Thoracic aorta (tissue), 2 donors: ENCODE measurements around the gene AKAP9. TPM values are rescaled to one million over a fixed set of nuclear protein-coding genes. Genes with fewer than 3 reads are reported as not detected.
"Not testable (repeated sequence)": the region's sequence is repeated elsewhere in the genome, so short reads cannot be mapped to it uniquely, and the experiment has no call there.

Source experiments
- ATAC-seq: fragments of 150-250 bp; one replicate; pipeline ENCODE4 v1.8.0; 2017; ENCODE audit warnings: low read depth; ENCODE audit not compliant: insufficient number of reproducible peaks, low FRiP score
- DNase-seq: peaks from one replicate; pipeline ENCODE4 v3.0.0-alpha.2; 2020; ENCODE audit warnings: low spot score
- H3K27ac ChIP-seq, 2 donors: fragments of 200-600 bp; sonication (generic); 1 replicate in 1 of 2; 2 replicates in 1 of 2; pipeline ENCODE4 v1.5.1; 2016; ENCODE audit warnings: mild to moderate bottlenecking in 2 of 2, moderate library complexity in 2 of 2
- H3K27me3 ChIP-seq: fragments of 200-600 bp; sonication (generic); replicated peaks from 2 replicates; pipeline ENCODE4 v1.6.0; 2016; ENCODE audit warnings: mild to moderate bottlenecking; ENCODE audit not compliant: insufficient read depth
- H3K36me3 ChIP-seq: fragments of 200-600 bp; sonication (generic); one replicate; pipeline ENCODE4 v1.5.1; 2016
- H3K4me1 ChIP-seq, 2 donors: fragments of 200-600 bp; sonication (generic); 1 replicate in 1 of 2; 2 replicates in 1 of 2; pipeline versions ENCODE4 v1.5.1 to v1.6.0; 2016; ENCODE audit warnings: low read depth in 2 of 2, mild to moderate bottlenecking in 1 of 2; ENCODE audit not compliant: control insufficient read depth in 1 of 2
- H3K4me3 ChIP-seq: fragments of 200-600 bp; sonication (generic); 2 replicates; pipeline ENCODE4 v1.5.1; 2016; ENCODE audit warnings: mild to moderate bottlenecking
- H3K9me3 ChIP-seq: fragments of 200-600 bp; sonication (generic); 2 replicates; pipeline ENCODE4 v1.5.1; 2016
- total RNA-seq, 2 donors: library from RNA; depleted of rRNA; stranded (reverse); fragments of >200 nt; gene quantifications; one replicate each; pipeline versions ENCODE4 v1.1.0 to v1.2.3, GENCODE V29; 2016
- TF ChIP-seq, protein P1 (sequence below): fragments of 200-600 bp; sonication (generic); IDR thresholded peaks from one replicate; pipeline ENCODE4 v1.5.1; 2019; ENCODE audit warnings: antibody characterized with exemption

AKAP9 gene
- total RNA-seq, result 10 to 100 TPM; 49.8 to 72.1 TPM

DNA sequence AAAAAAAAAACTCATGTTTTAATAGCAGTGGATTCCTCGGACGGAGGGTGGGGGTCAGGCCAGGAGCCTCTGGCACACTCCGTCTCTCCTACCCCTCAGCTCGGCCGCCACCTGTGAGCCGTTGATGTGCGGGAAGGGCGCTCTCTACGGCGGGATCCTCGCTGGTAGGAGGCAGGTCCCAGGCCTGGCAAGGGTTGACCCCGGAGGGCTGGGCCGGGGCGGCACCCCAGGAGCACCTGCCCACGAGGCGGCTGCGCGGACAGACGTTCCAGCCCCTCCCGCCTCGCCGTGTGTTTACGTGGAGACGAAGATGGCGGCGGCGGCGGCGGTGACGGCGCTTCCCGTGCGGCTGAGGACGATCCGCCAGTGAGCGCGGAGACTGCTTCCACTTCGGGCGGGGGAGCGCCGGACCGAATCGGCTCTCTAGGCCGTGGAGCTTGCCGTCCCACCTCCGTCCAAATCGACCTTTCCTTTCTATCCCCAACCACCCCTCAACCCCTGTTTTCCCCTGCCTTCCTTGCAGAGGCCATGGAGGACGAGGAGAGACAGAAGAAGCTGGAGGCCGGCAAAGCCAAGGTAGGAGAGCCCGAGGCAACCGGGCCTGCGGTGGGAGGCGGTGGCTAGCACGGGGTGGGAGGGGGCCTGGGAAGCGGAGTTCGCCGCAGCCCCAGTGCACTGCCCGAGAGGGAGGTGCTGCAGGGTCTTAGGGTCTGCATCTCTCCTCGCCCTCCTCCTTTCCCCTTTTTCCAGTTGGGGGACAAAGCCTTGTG lies at the start of gene AKAP9:
TSS of gene AKAP9 (plus strand) at position 291 of the 770 bp plus-strand sequence. CDS start at position 529, 238 bp downstream.
- Histone ChIP-seq H3K27me3 (no peaks in the 10 kb centered on the region), H3K36me3 (no peaks in the 10 kb centered on the region), H3K4me1 (peaks cover 13 to 35% of the 10 kb centered on the region in 2 donors), H3K9me3 (no peaks in the 10 kb centered on the region), H3K27ac (peak within 1 kb of the TSS; percentile 87 to 96), H3K4me3 (peak within 1 kb of the TSS; percentile 82)
- TF ChIP-seq, protein P1, sequence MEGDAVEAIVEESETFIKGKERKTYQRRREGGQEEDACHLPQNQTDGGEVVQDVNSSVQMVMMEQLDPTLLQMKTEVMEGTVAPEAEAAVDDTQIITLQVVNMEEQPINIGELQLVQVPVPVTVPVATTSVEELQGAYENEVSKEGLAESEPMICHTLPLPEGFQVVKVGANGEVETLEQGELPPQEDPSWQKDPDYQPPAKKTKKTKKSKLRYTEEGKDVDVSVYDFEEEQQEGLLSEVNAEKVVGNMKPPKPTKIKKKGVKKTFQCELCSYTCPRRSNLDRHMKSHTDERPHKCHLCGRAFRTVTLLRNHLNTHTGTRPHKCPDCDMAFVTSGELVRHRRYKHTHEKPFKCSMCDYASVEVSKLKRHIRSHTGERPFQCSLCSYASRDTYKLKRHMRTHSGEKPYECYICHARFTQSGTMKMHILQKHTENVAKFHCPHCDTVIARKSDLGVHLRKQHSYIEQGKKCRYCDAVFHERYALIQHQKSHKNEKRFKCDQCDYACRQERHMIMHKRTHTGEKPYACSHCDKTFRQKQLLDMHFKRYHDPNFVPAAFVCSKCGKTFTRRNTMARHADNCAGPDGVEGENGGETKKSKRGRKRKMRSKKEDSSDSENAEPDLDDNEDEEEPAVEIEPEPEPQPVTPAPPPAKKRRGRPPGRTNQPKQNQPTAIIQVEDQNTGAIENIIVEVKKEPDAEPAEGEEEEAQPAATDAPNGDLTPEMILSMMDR, result no peak
- DNase-seq (peak; percentile 63), ATAC-seq (peak; percentile 77)

DNA sequence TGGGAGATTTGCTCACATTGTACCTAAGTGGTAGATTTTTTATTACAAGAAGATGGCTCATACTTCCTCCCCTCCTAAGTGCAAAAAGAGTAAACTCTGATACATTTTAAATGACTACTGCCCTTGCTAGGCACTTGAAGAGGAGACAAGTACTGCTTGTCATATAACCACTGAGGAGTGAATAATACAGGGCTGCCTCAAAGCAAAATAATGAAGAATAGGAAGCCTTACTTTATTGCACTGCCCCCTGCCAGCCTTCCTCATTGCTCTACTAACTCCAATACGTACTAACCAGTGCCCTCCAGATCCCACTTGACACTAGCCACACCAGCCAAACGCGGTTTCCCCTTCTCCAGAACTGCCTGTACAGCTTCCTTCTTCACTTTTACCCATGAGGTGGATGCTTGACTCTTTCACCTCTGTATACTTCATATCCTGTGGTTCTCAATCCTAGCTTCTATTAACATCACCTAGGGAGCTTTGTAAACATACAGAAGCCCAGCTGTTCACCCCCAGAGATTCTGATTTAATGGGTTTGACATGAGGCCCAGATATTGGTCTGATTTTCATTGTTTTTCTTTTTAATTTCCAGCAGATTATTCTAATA lies 48.5 kb upstream of the AKAP9 start:
- no peaks in the 10 kb centered on the region for H3K9me3 ChIP-seq
- TF ChIP-seq, protein P1, result no peak
- H3K4me1 ChIP-seq, result no peaks in the 10 kb centered on the region
- H3K27me3 ChIP-seq, result no peaks in the 10 kb centered on the region
- DNase-seq, result no peak
- ATAC-seq, result no peak
- no peak overlapping the region for H3K27ac ChIP-seq
- H3K4me3 ChIP-seq, result no peak overlapping the region
- H3K36me3 ChIP-seq, result no peaks in the 10 kb centered on the region

GRCh38 chr7:91892821-91893340 lies 47.8 kb upstream of the AKAP9 start:
- Histone ChIP-seq H3K36me3 (no peaks in the 10 kb centered on the region), H3K4me3 (no peak overlapping the region), H3K27me3 (no peaks in the 10 kb centered on the region), H3K9me3 (no peaks in the 10 kb centered on the region), H3K4me1 (no peaks in the 10 kb centered on the region), H3K27ac (no peak overlapping the region)
- TF ChIP-seq, protein P1, result no peak
- no peak for DNase-seq
- ATAC-seq, result no peak

GRCh38 chr7:91893699-91894098 lies 47.0 kb upstream of the AKAP9 start:
- not testable (repeated sequence) for H3K27me3 ChIP-seq, H3K4me3 ChIP-seq, H3K36me3 ChIP-seq, ATAC-seq, H3K9me3 ChIP-seq, H3K4me1 ChIP-seq, DNase-seq, H3K27ac ChIP-seq

DNA sequence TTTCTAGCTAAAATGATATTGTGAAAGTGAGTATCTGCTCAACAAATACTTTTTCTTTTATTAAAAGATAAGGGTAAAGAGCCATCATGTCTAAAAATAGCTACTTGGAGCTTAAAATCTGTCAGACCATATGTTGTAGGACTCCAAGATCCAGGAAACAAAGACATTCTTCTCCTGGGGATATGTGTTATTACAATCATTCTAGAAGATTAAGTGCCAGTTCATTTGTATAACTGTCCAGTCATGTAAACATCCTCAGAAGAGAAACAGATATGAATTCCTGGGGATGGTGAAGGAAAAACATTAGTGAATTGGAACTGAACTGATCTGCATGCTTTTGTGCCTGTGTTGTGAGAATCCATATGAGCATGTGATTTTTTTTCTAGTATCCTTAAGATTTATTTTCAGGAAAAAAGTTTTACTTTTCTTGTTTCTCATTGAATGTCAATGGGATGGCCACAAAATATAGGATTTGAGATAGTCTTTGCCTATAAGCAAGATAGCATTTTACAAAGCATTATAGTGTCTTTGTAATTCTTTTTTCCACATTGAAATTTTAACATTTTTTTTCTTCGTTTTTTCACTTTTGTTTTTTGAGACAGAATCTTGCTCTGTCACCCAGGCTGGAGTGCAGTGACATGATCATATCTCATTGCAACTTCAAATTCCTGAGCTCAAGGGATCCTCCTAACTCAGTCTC lies 45.7 kb upstream of the AKAP9 start:
- no peak for ATAC-seq
- Histone ChIP-seq H3K9me3 (no peaks in the 10 kb centered on the region), H3K36me3 (no peaks in the 10 kb centered on the region), H3K27ac (no peak overlapping the region), H3K27me3 (no peaks in the 10 kb centered on the region), H3K4me3 (no peak overlapping the region), H3K4me1 (no peaks in the 10 kb centered on the region)
- no peak for DNase-seq
- TF ChIP-seq, protein P1, result no peak
